OCI-LY7 (cell line): ENCODE results near the gene DTNA. TPM values are rescaled to one million over a fixed set of nuclear protein-coding genes. Genes with fewer than 3 reads are reported as not detected.

ENCODE experiments used
- BruUV-seq: library from RNA; stranded (reverse); fragments of 400-500 nt; replicated peaks from 2 replicates; lab custom pipeline; 2021; lab: Mats Ljungman, UMichigan
- CTCF ChIA-PET: fragments of 300-600 bp; sonication (Branson Sonifier 250); formaldehyde crosslinking; loops from one replicate; lab custom pipeline; 2022; ENCODE audit warnings: antibody characterized with exemption; ENCODE audit not compliant: unreplicated experiment; lab: Charles Lee
- POLR2A ChIA-PET: fragments of 300-600 bp; sonication (Branson Sonifier 250); formaldehyde crosslinking; loops from one replicate; lab custom pipeline; 2022; ENCODE audit warnings: antibody characterized with exemption; lab: Charles Lee
- DNase-seq: peaks from one replicate; pipeline ENCODE4 v3.0.0-alpha.2; 2015; ENCODE audit warnings: low spot score
- H2AFZ ChIP-seq: fragments of 200-600 bp; sonication (generic), shearing (Covaris generic); 2 replicates; pipeline ENCODE4 v1.6.1; 2014; ENCODE audit warnings: mild to moderate bottlenecking, antibody characterized with exemption, low read length, moderate library complexity
- H3K27ac ChIP-seq: fragments of 200-600 bp; sonication (generic); 2 replicates; pipeline ENCODE4 v1.5.1; 2014; ENCODE audit warnings: mixed run types, low read depth, mild to moderate bottlenecking, moderate library complexity, low read length, inconsistent platforms; ENCODE audit not compliant: poor library complexity, severe bottlenecking
- H3K36me3 ChIP-seq: fragments of 200-600 bp; sonication (generic); 2 replicates; pipeline ENCODE4 v1.6.1; 2014; ENCODE audit warnings: mild to moderate bottlenecking, antibody characterized with exemption, low read length, moderate library complexity, mixed read lengths; ENCODE audit not compliant: insufficient read depth
- H3K4me1 ChIP-seq: fragments of 200-600 bp; sonication (generic); 2 replicates; pipeline ENCODE4 v1.5.1; 2014; ENCODE audit warnings: mild to moderate bottlenecking, low read length; ENCODE audit not compliant: insufficient read depth, poor library complexity, severe bottlenecking
- H3K4me2 ChIP-seq: fragments of 200-600 bp; sonication (generic); 2 replicates; pipeline ENCODE4 v1.6.1; 2014; ENCODE audit warnings: mild to moderate bottlenecking, low read length
- H3K4me3 ChIP-seq: fragments of 200-600 bp; sonication (generic); 2 replicates; pipeline ENCODE4 v1.5.1; 2014; ENCODE audit warnings: mild to moderate bottlenecking, low read depth, low read length; ENCODE audit not compliant: poor library complexity, severe bottlenecking
- H3K79me2 ChIP-seq: fragments of 200-600 bp; sonication (generic); 2 replicates; pipeline ENCODE4 v1.6.1; 2016; ENCODE audit warnings: low read depth, mild to moderate bottlenecking, low read length, moderate library complexity, mixed read lengths; ENCODE audit not compliant: insufficient read depth
- H3K9me2 ChIP-seq: fragments of 200-600 bp; sonication (generic); 2 replicates; pipeline ENCODE4 v1.6.1; 2016; ENCODE audit warnings: mild to moderate bottlenecking, low read length, mixed read lengths; ENCODE audit not compliant: insufficient read depth
- H3K9me3 ChIP-seq: fragments of 200-600 bp; sonication (generic); 2 replicates; pipeline ENCODE4 v1.6.1; 2014; ENCODE audit warnings: mild to moderate bottlenecking, mixed run types, low read length, mixed read lengths
- H4K20me1 ChIP-seq: fragments of 200-600 bp; sonication (generic); 2 replicates; pipeline ENCODE4 v1.6.1; 2014; ENCODE audit warnings: mild to moderate bottlenecking, antibody characterized with exemption, low read length, moderate library complexity, mixed read lengths; ENCODE audit not compliant: insufficient read depth
- EZH2phosphoT487 ChIP-seq: fragments of 200-600 bp; sonication (generic); IDR thresholded peaks from 2 replicates; pipeline ENCODE4 v1.6.1; 2018; ENCODE audit warnings: low read depth, borderline replicate concordance, mild to moderate bottlenecking, mixed run types, antibody characterized with exemption, low read length, moderate library complexity, mixed read lengths
- intact Hi-C: fragments of 100-400 bp; cut with micrococcal nuclease; formaldehyde crosslinking; loops from one replicate; pipeline ENCODE4 v1.10.0; 2022; ENCODE audit not compliant: unreplicated experiment
- total RNA-seq, 2 experiments: library from RNA; depleted of rRNA in 1 of 2; stranded (reverse); fragments of >200 nt in 1 of 2; shearing (Covaris generic) in 1 of 2; gene quantifications; 2 replicates each; pipeline ENCODE4 v1.2.3, GENCODE V29; 2014 to 2022
- TF ChIP-seq, protein P1 (sequence below): fragments of 200-600 bp; sonication (generic); conservative IDR thresholded peaks from 2 replicates; pipeline ENCODE4 v1.5.1; 2014; ENCODE audit warnings: mild to moderate bottlenecking, antibody characterized with exemption, low read length, moderate library complexity, mixed read lengths

DTNA gene
- total RNA-seq, 2 experiments from 2014 or later: 0.16 TPM; not detected in 1

- no peak for DNase-seq
- Histone ChIP-seq H3K9me3 (no peaks in the 10 kb centered on the region), H3K36me3 (no peaks in the 10 kb centered on the region), H3K4me1 (no peaks in the 10 kb centered on the region), H3K79me2 (no peaks in the 10 kb centered on the region), H3K27ac (no peak overlapping the region), H3K9me2 (no peaks in the 10 kb centered on the region), H3K4me2 (no peak overlapping the region), H3K4me3 (no peak overlapping the region), H4K20me1 (no peaks in the 10 kb centered on the region), H2AFZ (no peak overlapping the region)
- no TSS peak for BruUV-seq
- POLR2A ChIA-PET: no interaction called here
- TF ChIP-seq, protein P1, sequence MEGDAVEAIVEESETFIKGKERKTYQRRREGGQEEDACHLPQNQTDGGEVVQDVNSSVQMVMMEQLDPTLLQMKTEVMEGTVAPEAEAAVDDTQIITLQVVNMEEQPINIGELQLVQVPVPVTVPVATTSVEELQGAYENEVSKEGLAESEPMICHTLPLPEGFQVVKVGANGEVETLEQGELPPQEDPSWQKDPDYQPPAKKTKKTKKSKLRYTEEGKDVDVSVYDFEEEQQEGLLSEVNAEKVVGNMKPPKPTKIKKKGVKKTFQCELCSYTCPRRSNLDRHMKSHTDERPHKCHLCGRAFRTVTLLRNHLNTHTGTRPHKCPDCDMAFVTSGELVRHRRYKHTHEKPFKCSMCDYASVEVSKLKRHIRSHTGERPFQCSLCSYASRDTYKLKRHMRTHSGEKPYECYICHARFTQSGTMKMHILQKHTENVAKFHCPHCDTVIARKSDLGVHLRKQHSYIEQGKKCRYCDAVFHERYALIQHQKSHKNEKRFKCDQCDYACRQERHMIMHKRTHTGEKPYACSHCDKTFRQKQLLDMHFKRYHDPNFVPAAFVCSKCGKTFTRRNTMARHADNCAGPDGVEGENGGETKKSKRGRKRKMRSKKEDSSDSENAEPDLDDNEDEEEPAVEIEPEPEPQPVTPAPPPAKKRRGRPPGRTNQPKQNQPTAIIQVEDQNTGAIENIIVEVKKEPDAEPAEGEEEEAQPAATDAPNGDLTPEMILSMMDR: no peak
- CTCF ChIA-PET: no interaction called here
- intact Hi-C loops: no loop called here
Observed at GRCh38 chr18:34857320-34857719, 147.2 kb downstream of the DTNA start.

DNA sequence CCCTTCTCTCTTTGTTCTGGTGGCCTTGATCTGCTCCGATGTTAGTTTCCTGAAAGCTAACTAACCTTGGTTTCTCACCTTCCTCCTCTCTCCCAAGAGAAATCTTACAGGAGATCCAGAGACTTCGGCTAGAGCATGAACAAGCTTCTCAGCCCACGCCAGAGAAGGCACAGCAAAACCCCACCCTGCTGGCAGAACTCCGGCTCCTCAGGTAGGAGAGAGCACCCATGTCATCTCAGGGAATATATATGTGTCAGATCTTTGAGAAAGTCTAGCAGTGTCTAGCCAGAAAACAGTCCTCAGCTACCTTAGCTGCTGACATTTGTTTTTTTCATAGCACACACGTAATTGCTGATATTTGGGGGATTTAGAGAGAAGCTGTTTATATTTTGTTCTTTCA is 148.1 kb downstream of the DTNA start:
- H3K4me3 ChIP-seq: no peak overlapping the region
- H3K79me2 ChIP-seq: no peaks in the 10 kb centered on the region
- no peak overlapping the region for H3K27ac ChIP-seq
- ChIA-PET CTCF (no interaction called here), POLR2A (interaction anchor here (0.7 kb wide), 1 partner anchor 895 kb away, joined by 3 read pairs; no protein-coding TSS in a partner anchor)
- intact Hi-C loops: no loop called here
- no peak overlapping the region for H3K4me2 ChIP-seq
- BruUV-seq: no TSS peak
- no peaks in the 10 kb centered on the region for H3K9me2 ChIP-seq
- no peaks in the 10 kb centered on the region for H4K20me1 ChIP-seq
- no peaks in the 10 kb centered on the region for H3K9me3 ChIP-seq
- no peaks in the 10 kb centered on the region for H3K4me1 ChIP-seq
- H3K36me3 ChIP-seq: no peaks in the 10 kb centered on the region
- no peak for DNase-seq
- TF ChIP-seq EZH2phosphoT487: no peak
- TF ChIP-seq, protein P1: no peak
- H2AFZ ChIP-seq: no peak overlapping the region

DNA sequence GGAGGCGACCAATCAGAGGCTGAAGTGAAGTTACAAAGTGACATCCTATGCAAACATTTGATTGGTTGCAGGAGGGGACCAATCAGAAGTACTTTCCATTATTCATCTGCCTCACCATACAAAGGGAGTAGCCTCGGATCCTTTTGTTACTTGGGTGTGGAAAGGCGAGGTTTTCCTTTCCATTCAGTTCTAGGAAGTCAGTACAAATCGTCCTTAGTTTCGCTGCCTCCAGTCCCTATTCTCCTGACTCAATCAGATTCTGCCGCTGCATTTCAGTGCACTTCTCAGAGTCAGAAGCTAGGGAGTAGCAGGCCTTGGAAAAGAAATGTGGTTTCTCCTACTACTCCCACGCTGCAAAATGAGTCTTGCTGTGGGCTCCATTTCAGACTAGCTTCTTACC is 149.4 kb downstream of the DTNA start:
- no peak overlapping the region for H3K27ac ChIP-seq
- CTCF ChIA-PET: no interaction called here
- H4K20me1 ChIP-seq: no peaks in the 10 kb centered on the region
- no peaks in the 10 kb centered on the region for H3K4me1 ChIP-seq
- no TSS peak for BruUV-seq
- POLR2A ChIA-PET: no interaction called here
- H3K79me2 ChIP-seq: no peaks in the 10 kb centered on the region
- no peaks in the 10 kb centered on the region for H3K36me3 ChIP-seq
- TF ChIP-seq EZH2phosphoT487: no peak
- TF ChIP-seq, protein P1: no peak
- H3K9me3 ChIP-seq: no peaks in the 10 kb centered on the region
- H3K9me2 ChIP-seq: no peaks in the 10 kb centered on the region
- intact Hi-C loops: no loop called here
- H3K4me2 ChIP-seq: no peak overlapping the region
- no peak overlapping the region for H2AFZ ChIP-seq
- no peak overlapping the region for H3K4me3 ChIP-seq
- DNase-seq: no peak
